ENCODE results near the gene ACSF3. TPM values are rescaled to one million over a fixed set of nuclear protein-coding genes. Genes with fewer than 3 reads are reported as not detected.

The ACSF3 gene
- total RNA-seq, 1 experiment from 2014 or later = 30.8 TPM

GRCh38 chr16:89150090-89150835, 56.6 kb downstream of the ACSF3 start:
- POLR2A ChIA-PET = no interaction called here
- H3K27ac ChIP-seq (ENCODE audit: low read length) = no peak overlapping the region
- DNase-seq (ENCODE audit: low read depth, low spot score) (no peak), ATAC-seq (no peak)
- intact Hi-C loops (cut with micrococcal nuclease; ENCODE audit: unreplicated experiment) = no loop called here
- H3K4me1 ChIP-seq (ENCODE audit: control insufficient read depth, insufficient read depth, low read length) = no peaks in the 10 kb centered on the region
- H3K27me3 ChIP-seq (ENCODE audit: control insufficient read depth, insufficient read depth, low read length) = no peaks in the 10 kb centered on the region
- in situ Hi-C loops (cut with HindIII; ENCODE audit: low pct_unique_long_range_greater_than_20kb, low sequenced_read_pairs) = no loop called here
- BruUV-seq (replicated peaks) = no TSS peak
- no peaks in the 10 kb centered on the region for H3K9me3 ChIP-seq (ENCODE audit: control insufficient read depth, insufficient read depth, low read depth, low read length)
- TF ChIP-seq POLR2AphosphoS5 (IDR thresholded peaks at IDR 0.05; ENCODE audit: low read depth, low read length) = no peak
- no peak for TF ChIP-seq CTCF (IDR thresholded peaks at IDR 0.05)
- TF ChIP-seq REST (IDR thresholded peaks at IDR 0.05; ENCODE audit: insufficient read depth in 1 of 2, low read depth in 2 of 2, low read length in 1 of 2) = no peak
- no peak for TF ChIP-seq SIN3A (IDR thresholded peaks at IDR 0.05; ENCODE audit: borderline replicate concordance, insufficient read depth, low read depth, low read length)
- no peak for TF ChIP-seq TCF7L2 (IDR thresholded peaks at IDR 0.05; ENCODE audit: low read depth, low read length)
- H3K4me3 ChIP-seq (ENCODE audit: low read depth in 2 of 2, low read length in 2 of 2) = no peak overlapping the region
- CTCF ChIA-PET = no interaction called here
- no peaks in the 10 kb centered on the region for H3K36me3 ChIP-seq (ENCODE audit: control insufficient read depth, insufficient read depth, low read length)

GRCh38 chr16:89150981-89151380, 57.3 kb downstream of the ACSF3 start:
- POLR2A ChIA-PET = no interaction called here
- CTCF ChIA-PET = interaction anchor here (0.6 kb wide), 1 partner anchor 370 kb away, joined by 6 read pairs; no protein-coding TSS in a partner anchor
- Histone ChIP-seq H3K9me3 (ENCODE audit: control insufficient read depth, insufficient read depth, low read depth, low read length) (no peaks in the 10 kb centered on the region), H3K27me3 (ENCODE audit: control insufficient read depth, insufficient read depth, low read length) (no peaks in the 10 kb centered on the region), H3K27ac (ENCODE audit: low read length) (no peak overlapping the region), H3K4me3 (ENCODE audit: low read depth in 2 of 2, low read length in 2 of 2) (no peak overlapping the region), H3K4me1 (ENCODE audit: control insufficient read depth, insufficient read depth, low read length) (no peaks in the 10 kb centered on the region), H3K36me3 (ENCODE audit: control insufficient read depth, insufficient read depth, low read length) (no peaks in the 10 kb centered on the region)
- TF ChIP-seq CTCF (IDR thresholded peaks at IDR 0.05) (no peak), SIN3A (IDR thresholded peaks at IDR 0.05; ENCODE audit: borderline replicate concordance, insufficient read depth, low read depth, low read length) (no peak), POLR2AphosphoS5 (IDR thresholded peaks at IDR 0.05; ENCODE audit: low read depth, low read length) (no peak), REST (IDR thresholded peaks at IDR 0.05; ENCODE audit: insufficient read depth in 1 of 2, low read depth in 2 of 2, low read length in 1 of 2) (no peak), TCF7L2 (IDR thresholded peaks at IDR 0.05; ENCODE audit: low read depth, low read length) (no peak)
- intact Hi-C loops (cut with micrococcal nuclease; ENCODE audit: unreplicated experiment) = no loop called here
- ATAC-seq (no peak), DNase-seq (ENCODE audit: low read depth, low spot score) (no peak)
- in situ Hi-C loops (cut with HindIII; ENCODE audit: low pct_unique_long_range_greater_than_20kb, low sequenced_read_pairs) = no loop called here
- BruUV-seq (replicated peaks) = no TSS peak

All from Panc1 (cell line).